ENCODE data around the gene FAM3C. TPM values are rescaled to one million over a fixed set of nuclear protein-coding genes. Genes with fewer than 3 reads are reported as not detected.
"Not testable (repeated sequence)": the region's sequence is repeated elsewhere in the genome, so short reads cannot be mapped to it uniquely, and the experiment has no call there.

Gene FAM3C
- 92.6 and 203 TPM in 2 replicates for total RNA-seq

DNA sequence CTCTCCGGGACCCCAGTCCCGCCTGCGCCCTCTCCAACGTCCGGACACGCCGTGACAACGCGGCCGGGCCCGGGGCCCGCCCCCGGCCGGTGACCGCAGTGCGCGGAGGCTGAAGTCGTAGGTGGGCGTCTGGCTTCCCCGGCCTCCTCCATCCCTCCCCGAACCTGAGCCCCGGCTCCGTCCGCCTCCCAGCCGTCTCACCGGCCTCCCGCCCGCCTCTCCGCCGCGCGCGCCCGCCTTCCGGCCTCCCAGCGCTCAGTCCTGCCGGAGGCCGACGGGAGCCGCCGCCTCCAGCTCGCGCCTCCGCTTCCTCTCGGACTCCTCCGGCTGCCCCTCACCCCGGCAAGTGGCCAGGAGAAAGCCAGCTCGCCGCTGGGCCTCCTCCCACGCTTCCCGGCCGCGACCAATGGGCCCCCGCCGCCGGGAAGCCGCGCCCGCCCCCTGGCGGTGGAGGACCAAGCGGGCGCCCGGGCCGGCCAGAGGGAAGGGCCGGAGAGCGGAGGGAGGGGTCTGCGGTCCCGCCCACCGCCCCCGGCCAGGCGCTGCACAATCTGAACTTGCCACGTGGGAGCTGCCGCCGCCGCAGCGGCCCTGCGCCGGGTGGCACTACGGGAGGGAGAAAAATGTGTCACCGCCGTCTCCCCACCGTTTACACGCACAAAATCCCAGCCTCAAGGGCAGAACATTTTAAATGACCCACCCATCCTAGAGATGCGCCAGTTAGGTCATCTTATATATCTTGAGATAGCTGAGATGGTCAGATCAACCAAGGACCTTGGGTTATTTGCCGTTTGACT, at the start of gene FAM3C:
FAM3C (minus strand) TSS at position 348 of the 797 bp plus-strand sequence. CDS start 13,339 bp downstream, outside the sequence.
- peak; percentile 68 for DNase-seq (ENCODE audit: low read depth)

DNA sequence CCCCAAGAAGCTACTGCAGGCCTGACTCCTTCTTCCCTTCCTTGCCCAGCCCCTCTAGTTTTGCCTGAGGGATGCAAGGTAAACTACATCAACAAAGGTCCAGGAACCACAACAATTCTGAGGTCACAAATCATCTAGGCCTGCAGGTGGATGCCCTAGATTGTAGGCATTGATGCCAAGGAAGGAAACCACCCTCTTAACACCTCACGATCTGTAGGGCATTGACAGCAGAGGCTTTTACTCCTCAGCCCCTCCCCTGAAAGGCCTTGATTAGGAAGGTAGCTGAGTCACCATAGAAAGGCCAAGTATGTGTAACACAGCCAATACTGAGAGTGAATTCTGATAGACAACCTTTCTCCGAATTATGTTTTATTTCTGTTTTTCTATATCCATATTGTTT, 46.7 kb upstream of the FAM3C start:
- DNase-seq (ENCODE audit: low read depth) = peak; percentile 77

DNA sequence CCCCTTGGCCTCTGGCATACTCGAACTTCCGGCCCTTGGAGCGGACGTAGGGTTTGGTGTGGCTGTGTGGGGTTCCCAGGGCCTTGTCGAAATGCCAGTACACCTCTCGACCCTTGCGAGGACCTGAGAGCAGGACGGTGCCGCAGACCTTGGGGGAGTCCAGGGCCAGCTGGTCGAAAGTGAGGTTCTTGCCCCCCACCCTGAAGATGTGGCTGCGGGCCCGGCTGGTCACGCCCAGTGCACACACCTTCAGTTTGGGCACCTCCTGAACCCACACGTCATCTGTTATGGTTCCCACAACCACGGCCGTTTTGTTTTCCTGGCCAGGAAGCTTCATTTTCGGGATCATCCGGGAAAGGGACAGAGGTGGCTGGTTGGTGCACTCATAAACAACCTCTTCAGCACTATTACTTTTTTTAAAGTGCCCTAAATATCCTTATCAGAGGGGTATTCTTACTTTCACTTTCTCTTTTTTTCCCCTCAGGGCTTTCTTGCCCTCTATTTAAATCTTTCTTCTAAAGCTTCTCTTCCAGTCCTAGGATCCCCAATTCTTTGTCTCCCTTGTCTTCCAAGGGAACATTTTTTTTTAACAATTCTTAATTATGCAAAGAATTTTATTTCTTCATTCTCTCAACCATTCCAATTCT, 44.9 kb upstream of the FAM3C start:
- DNase-seq (ENCODE audit: low read depth) = no peak

- peak; percentile 83 for DNase-seq (ENCODE audit: low read depth)
These were observed 42.2 kb upstream of the FAM3C start for GRCh38 chr7:121438043-121438955.

- no peak for DNase-seq (ENCODE audit: low read depth)
These were observed 41.4 kb upstream of the FAM3C start for GRCh38 chr7:121437470-121437869.

DNA sequence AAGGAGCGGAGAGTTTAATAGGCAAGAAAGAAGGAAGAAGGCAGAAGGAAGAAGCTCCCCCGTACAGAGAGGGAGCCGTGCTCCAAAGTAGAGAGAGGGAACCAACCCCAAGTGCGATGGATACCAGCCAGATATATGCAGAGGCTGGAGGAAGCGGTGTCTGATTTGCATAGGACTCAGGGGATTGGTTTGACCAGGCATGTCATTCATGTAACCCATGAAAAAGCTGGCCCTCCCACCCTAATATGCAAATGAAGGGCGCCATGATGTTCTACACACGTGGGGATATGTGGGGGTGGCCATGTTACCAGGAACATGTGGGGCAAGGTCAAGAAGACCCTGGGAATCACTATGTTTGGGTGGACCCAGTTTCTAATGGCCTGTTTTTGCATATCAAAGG, 40.6 kb upstream of the FAM3C start:
- no peak for DNase-seq (ENCODE audit: low read depth)

GRCh38 chr7:121436136-121436535, 40.0 kb upstream of the FAM3C start:
- DNase-seq (ENCODE audit: low read depth) = no peak

DNA sequence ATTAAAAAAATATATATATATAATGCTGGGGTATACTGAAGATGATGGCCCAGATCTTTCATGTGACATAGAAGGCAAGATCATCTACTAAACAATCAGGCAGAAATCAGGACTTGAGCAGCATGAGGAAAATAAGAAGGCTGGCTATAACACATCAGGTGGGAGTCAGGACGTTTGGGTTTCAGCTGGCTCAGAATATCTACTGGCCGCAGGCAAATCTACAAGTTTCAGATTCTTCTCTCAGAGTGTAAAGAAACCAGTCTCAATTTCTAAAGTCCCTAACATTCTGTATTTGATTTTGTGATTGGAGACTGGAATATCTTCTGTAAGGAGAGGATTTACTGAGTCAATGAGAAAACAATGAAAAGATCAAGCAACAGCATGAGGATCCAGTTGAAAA, 37.7 kb upstream of the FAM3C start:
- peak; percentile 65 for DNase-seq (ENCODE audit: low read depth)

DNA sequence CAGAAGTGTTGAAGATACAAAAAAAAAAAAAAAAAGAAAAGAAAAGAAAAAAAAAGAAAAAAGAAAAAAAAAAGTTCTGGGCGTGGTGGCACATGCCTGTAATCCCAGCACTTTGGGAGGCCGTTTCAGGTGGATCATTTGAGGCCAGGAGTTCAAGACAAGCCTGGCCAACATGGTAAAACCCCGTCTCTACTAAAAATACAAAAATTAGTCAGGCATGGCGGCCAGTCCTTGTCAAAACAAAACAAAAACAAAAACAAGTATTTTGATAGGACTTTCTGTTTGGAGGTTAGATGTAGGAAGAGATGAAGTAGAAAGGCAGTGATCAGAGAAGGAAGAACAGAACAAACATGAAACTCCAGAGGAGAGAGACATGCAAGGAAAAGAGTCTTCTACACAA, 36.4 kb upstream of the FAM3C start:
- not testable (repeated sequence) for DNase-seq (ENCODE audit: low read depth)

DNA sequence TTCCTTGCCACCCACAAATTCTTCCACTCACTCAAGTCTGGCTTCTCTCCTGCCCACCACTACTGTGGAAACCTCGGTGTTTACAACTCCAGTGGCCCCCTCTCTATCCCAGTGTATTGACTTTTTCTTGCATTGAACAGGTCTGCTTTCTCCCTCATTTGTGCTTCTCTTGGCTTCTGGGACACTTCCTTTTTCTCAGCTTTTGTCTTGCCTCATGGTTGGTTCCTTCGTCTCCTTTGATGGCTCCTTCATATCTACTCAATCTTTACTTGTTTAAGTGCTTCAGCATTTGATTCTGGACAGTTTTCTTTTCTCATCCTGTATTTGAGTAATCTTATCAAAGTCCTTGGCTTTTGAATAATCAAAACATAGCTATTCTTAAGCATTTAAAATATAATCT, 35.9 kb upstream of the FAM3C start:
- no peak for DNase-seq (ENCODE audit: low read depth)

- DNase-seq (ENCODE audit: low read depth) = no peak
These were observed 35.4 kb upstream of the FAM3C start for GRCh38 chr7:121431389-121431995.

GRCh38 chr7:121430558-121430957, 34.5 kb upstream of the FAM3C start:
- DNase-seq (ENCODE audit: low read depth) = no peak

- DNase-seq (ENCODE audit: low read depth) = peak; percentile 78
These were observed 33.7 kb upstream of the FAM3C start for GRCh38 chr7:121429798-121430197.

GRCh38 chr7:121428855-121429489, 32.9 kb upstream of the FAM3C start:
- peak; percentile 95 for DNase-seq (ENCODE audit: low read depth)

GRCh38 chr7:121421743-121422142, 25.6 kb upstream of the FAM3C start:
- DNase-seq (ENCODE audit: low read depth) = not testable (repeated sequence)

- DNase-seq (ENCODE audit: low read depth) = peak; percentile 36
These were observed 24.9 kb upstream of the FAM3C start for GRCh38 chr7:121420976-121421375.

GRCh38 chr7:121419201-121420148, 23.4 kb upstream of the FAM3C start:
- no peak for DNase-seq (ENCODE audit: low read depth)

- no peak for DNase-seq (ENCODE audit: low read depth)
These were observed 20.4 kb upstream of the FAM3C start for GRCh38 chr7:121416533-121416932.

- DNase-seq (ENCODE audit: low read depth) = no peak
These were observed 18.3 kb upstream of the FAM3C start for GRCh38 chr7:121414436-121414835.

GRCh38 chr7:121411597-121411979, 15.5 kb upstream of the FAM3C start:
- no peak for DNase-seq (ENCODE audit: low read depth)

Data from renal cortical epithelial cell (primary cell).